ES-I3 (cell line): ENCODE data around the gene PBX1.

Experiments used
- H3K36me3 ChIP-seq: 2 replicates; pipeline ENCODE4 v1.6.1; 2013; ENCODE audit warnings: mild to moderate bottlenecking, low read length, control low read depth, moderate library complexity; ENCODE audit not compliant: insufficient read depth
- H3K4me1 ChIP-seq: 2 replicates; pipeline ENCODE4 v1.6.1; 2013; ENCODE audit warnings: mild to moderate bottlenecking, control low read depth, low read length; ENCODE audit not compliant: insufficient read depth
- H3K9ac ChIP-seq: 2 replicates; pipeline ENCODE4 v1.6.1; 2013; ENCODE audit warnings: low read depth, mild to moderate bottlenecking, low read length, moderate library complexity
- H3K9me3 ChIP-seq: 2 replicates; pipeline ENCODE4 v1.6.1; 2013; ENCODE audit warnings: mild to moderate bottlenecking, low read length, moderate library complexity; ENCODE audit not compliant: control insufficient read depth, insufficient read depth

Gene PBX1

DNA sequence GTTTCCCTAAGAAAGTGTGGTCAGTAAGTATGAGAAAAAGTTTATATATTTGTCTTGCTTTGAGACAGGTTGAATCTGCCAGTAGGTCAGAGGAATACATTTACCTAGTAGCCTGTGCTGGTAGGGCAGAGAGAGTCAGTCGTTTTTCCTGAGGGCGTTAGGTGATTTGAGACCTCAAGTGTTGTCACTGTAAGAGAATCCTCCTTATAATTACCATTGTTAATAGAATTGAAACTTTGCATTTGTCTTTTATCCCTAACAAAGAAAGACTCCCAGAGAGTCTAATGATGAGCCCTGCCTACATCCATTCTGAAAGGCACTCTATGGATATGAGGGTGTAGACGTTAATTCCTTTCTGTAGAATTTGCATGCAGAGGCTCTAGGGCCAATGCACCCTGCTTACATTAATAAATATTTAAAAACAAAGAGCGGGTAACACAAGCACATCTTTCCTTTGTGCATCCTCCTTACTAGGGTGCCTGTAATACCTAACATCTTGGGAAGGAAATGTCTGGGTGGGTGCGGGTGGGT is 16.4 kb downstream of the PBX1 start:
- Histone ChIP-seq H3K9me3 (peaks cover 4% of the 10 kb centered on the region; the same call in 1 of the 2 replicates), H3K4me1 (peaks cover 28% of the 10 kb centered on the region), H3K9ac (peak overlapping the region; percentile 49; the same call in 1 of the 2 replicates), H3K36me3 (no peaks in the 10 kb centered on the region)

GRCh38 chr1:164576291-164577271 is 17.6 kb downstream of the PBX1 start:
- Histone ChIP-seq H3K36me3 (no peaks in the 10 kb centered on the region), H3K9ac (peak overlapping the region; percentile 49), H3K4me1 (peaks cover 28% of the 10 kb centered on the region), H3K9me3 (no peaks in the 10 kb centered on the region)

- H3K9me3 ChIP-seq, result no peaks in the 10 kb centered on the region
- H3K9ac ChIP-seq, result peak overlapping the region; percentile 49; the same call in 1 of the 2 replicates
- no peaks in the 10 kb centered on the region for H3K36me3 ChIP-seq
- peaks cover 28% of the 10 kb centered on the region for H3K4me1 ChIP-seq
These were observed 18.3 kb downstream of the PBX1 start for GRCh38 chr1:164577291-164577690.

DNA sequence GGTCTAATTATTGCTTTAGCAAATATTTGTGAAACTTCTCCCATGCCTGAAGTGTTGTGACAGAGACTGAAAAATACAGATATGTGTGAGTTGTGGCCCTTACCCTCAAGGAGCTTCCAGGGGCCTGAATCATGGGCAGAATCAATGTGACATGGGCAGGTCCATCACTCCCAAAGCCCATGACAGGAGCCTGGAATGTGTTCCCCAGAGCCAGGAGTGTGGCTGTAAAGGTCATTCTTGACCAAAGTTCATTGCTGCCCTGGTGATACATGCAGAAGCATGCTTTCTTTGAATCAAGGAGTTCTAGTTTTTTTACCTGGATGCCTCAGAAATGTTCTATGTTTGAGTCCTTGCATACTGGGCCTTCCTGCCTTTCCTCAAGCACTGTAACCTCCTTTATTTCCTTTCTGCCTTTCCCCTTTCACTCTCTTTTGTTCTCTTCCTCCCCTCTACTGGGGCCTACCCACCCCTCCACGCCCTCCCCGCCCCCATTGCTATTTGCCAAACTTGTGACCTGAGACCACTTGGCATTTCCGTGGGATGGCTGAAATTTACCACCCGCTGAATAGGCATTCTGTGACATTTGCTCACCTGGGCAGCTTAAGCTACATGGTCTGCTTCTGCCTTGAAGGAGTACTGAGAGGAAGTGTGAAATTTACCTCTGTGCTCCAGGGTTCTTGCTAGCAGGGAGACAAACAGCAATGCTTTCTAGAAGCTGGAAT is 19.7 kb downstream of the PBX1 start:
- Histone ChIP-seq H3K9me3 (no peaks in the 10 kb centered on the region), H3K4me1 (peaks cover 33% of the 10 kb centered on the region), H3K36me3 (no peaks in the 10 kb centered on the region), H3K9ac (no peak overlapping the region)

GRCh38 chr1:164579381-164579780 is 20.4 kb downstream of the PBX1 start:
- H3K36me3 ChIP-seq, result no peaks in the 10 kb centered on the region
- peaks cover 39% of the 10 kb centered on the region for H3K4me1 ChIP-seq
- no peak overlapping the region for H3K9ac ChIP-seq
- no peaks in the 10 kb centered on the region for H3K9me3 ChIP-seq

GRCh38 chr1:164581762-164582161 is 22.8 kb downstream of the PBX1 start:
- Histone ChIP-seq H3K4me1 (peaks cover 58% of the 10 kb centered on the region), H3K9ac (no peak overlapping the region), H3K9me3 (no peaks in the 10 kb centered on the region), H3K36me3 (no peaks in the 10 kb centered on the region)

DNA sequence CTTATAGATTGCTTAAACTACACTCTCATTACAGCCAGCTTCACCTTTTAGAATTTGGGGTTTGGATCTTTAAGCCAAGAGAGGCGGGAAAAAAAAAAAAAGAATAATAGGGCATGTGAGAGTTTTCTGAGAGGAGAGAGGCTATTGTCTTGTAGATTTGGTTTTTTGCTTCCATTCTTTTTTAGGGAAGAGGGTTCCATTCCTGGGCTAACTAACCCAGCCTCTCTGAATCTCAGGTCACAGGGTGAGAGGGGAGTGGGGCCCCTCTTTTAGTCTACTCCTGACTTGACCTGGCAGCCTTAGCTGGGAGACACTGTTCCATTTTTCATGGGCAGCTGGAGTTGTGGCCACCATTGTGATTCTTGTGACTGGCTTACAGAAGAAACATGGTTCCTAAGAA is 24.2 kb downstream of the PBX1 start:
- no peak overlapping the region for H3K9ac ChIP-seq
- peaks cover 64% of the 10 kb centered on the region for H3K4me1 ChIP-seq
- H3K36me3 ChIP-seq, result no peaks in the 10 kb centered on the region
- no peaks in the 10 kb centered on the region for H3K9me3 ChIP-seq

- Histone ChIP-seq H3K9ac (no peak overlapping the region), H3K36me3 (no peaks in the 10 kb centered on the region), H3K4me1 (peaks cover 60% of the 10 kb centered on the region), H3K9me3 (no peaks in the 10 kb centered on the region)
These were observed 25.0 kb downstream of the PBX1 start for GRCh38 chr1:164583835-164584539.

- Histone ChIP-seq H3K9ac (no peak overlapping the region), H3K36me3 (no peaks in the 10 kb centered on the region), H3K9me3 (no peaks in the 10 kb centered on the region), H3K4me1 (peaks cover 70% of the 10 kb centered on the region)
These were observed 27.6 kb downstream of the PBX1 start for GRCh38 chr1:164586591-164586990.

GRCh38 chr1:164587617-164588501 is 28.9 kb downstream of the PBX1 start:
- Histone ChIP-seq H3K36me3 (no peaks in the 10 kb centered on the region), H3K9ac (no peak overlapping the region), H3K4me1 (peaks cover 76% of the 10 kb centered on the region), H3K9me3 (no peaks in the 10 kb centered on the region)

GRCh38 chr1:164588516-164589341 is 29.7 kb downstream of the PBX1 start:
- Histone ChIP-seq H3K9me3 (no peaks in the 10 kb centered on the region), H3K4me1 (peaks cover 70% of the 10 kb centered on the region), H3K36me3 (no peaks in the 10 kb centered on the region), H3K9ac (peak overlapping the region; percentile 32; the same call in 1 of the 2 replicates)

- no peaks in the 10 kb centered on the region for H3K36me3 ChIP-seq
- H3K9ac ChIP-seq, result peak overlapping the region; percentile 32; the same call in 1 of the 2 replicates
- H3K9me3 ChIP-seq, result no peaks in the 10 kb centered on the region
- peaks cover 64% of the 10 kb centered on the region for H3K4me1 ChIP-seq
These were observed 30.4 kb downstream of the PBX1 start for GRCh38 chr1:164589408-164589807.
